Adrenal gland (tissue), 5 donors: ENCODE measurements around the gene CEP128.

Experiments
- CTCF ChIP-seq, 6 experiments: fragments of 450-650 bp in 4 of 6; fragments of 200-600 bp in 2 of 6; sonication (generic) in 1 of 6; IDR thresholded peaks; 1 replicate in 5 of 6; 2 replicates in 1 of 6; pipeline versions ENCODE4 v1.5.1 to v1.8.0; 2016 to 2021; ENCODE audit warnings: antibody characterized with exemption in 6 of 6, mild to moderate bottlenecking in 2 of 6, moderate library complexity in 1 of 6
- POLR2A ChIP-seq, 2 donors: fragments of 450-650 bp; IDR thresholded peaks; one replicate each; pipeline ENCODE4 v1.6.1; 2017; ENCODE audit warnings: antibody characterized with exemption in 2 of 2, mild to moderate bottlenecking in 2 of 2, moderate library complexity in 1 of 2
- donor health status: DM: no; HTN: no; CAD: no.

GRCh38 chr14:80634106-80634758 is 307.3 kb downstream of the CEP128 start:
- TF ChIP-seq POLR2A (IDR thresholded peaks at IDR 0.05) (no peak), CTCF (IDR thresholded peaks at IDR 0.05) (no peak)
